ENCODE data around the gene SSR4. TPM values are rescaled to one million over a fixed set of nuclear protein-coding genes. Genes with fewer than 3 reads are reported as not detected.
A peak's percentile ranks its signal among the peaks of the same experiment; 100 is the strongest.

Gene SSR4
- total RNA-seq, 1 experiment from 2014 or later: 179 TPM

DNA sequence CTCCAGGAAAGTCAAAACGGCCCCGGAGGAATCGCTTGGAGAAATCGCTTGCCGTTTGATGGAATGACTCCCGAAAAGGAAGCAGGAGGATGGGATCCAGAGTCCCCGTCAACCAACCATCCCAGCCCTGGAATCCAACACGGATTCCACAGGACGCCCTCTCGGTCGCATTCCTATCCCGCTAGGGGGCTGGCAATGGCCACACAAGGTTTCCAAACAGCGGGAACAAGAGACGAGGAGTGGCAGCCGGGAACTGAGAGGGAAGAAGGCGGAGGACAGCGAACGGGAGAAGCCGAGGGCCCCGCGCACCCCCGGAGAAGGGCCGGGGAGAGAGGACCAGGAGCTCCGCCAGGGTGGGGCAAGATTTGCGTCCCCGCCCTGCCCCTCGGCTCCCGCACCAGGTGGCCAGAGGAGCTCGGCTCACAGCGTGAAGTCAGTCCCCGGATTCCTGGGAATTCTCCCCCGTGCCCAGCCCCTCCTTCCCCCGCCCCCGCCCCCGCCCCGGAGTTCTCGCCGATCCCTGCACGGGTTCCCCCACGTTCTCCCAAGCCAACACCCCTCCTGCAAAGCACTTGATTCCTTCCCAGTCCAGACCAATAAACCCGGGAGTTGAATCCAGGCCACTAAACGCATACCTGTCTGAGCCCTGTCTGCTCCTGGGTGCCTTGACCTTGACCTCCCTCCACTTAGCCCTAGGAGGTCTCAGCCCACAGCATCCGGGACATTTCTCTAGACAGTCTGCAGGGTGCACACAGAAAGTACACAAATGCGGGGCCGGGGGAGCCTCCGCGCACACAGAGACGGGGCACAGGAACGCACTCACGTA, 34.5 kb downstream of the SSR4 start:
- no CpG with 5 or more reads among the region's 50 CpGs for WGBS (ENCODE audit: extremely low coverage, insufficient read length, low lambda C conversion rate)

More for the DNA sequence above, 34.5 kb downstream of the SSR4 start:
- no peaks in the 10 kb centered on the region for H3K79me1 ChIP-seq (ENCODE audit: insufficient read depth, low read depth, low read length, poor library complexity, severe bottlenecking)
- H3K27me3 ChIP-seq (ENCODE audit: insufficient read depth, low read length): no peaks in the 10 kb centered on the region
- H3K23ac ChIP-seq (ENCODE audit: insufficient read length, low read depth, low read length): no peak overlapping the region
- no peak overlapping the region for H4K91ac ChIP-seq (ENCODE audit: insufficient read length, low read depth, low read length)
- no peak overlapping the region for H2BK20ac ChIP-seq (ENCODE audit: low read depth, low read length, poor library complexity, severe bottlenecking)
- no peak overlapping the region for H3K14ac ChIP-seq (ENCODE audit: insufficient read depth, low read length)
- H3K27me3 Mint-ChIP-seq (ENCODE audit: low read depth): peaks cover 6% of the 10 kb centered on the region
- no peak overlapping the region for H2BK5ac ChIP-seq (ENCODE audit: insufficient read length, low read length)
- peaks cover 4% of the 10 kb centered on the region for H3K9me3 ChIP-seq (ENCODE audit: control insufficient read depth, low read depth, low read length)
- no peak overlapping the region for H3K56ac ChIP-seq (ENCODE audit: insufficient read length, low read depth, low read length)
- no peak overlapping the region for H2BK15ac ChIP-seq (ENCODE audit: low read depth, low read length)
- H4K8ac ChIP-seq (replicated peaks; ENCODE audit: insufficient read length, low read depth, low read length): no peak overlapping the region
- peak; percentile 61 for DNase-seq
- H3K9me3 Mint-ChIP-seq: peaks cover 56 to 70% of the 10 kb centered on the region in 2 experiments
- peaks cover 34% of the 10 kb centered on the region; the same call in 1 of the 2 replicates for H3K79me2 ChIP-seq (ENCODE audit: insufficient read depth, low read length)
- H2AK5ac ChIP-seq (ENCODE audit: insufficient read length, low read length): no peak overlapping the region
- H4K20me1 ChIP-seq (ENCODE audit: control insufficient read depth, insufficient read depth, insufficient read length): no peaks in the 10 kb centered on the region
- peaks cover 11 to 28% (median 13%) of the 10 kb centered on the region in 3 experiments for H3K36me3 Mint-ChIP-seq (ENCODE audit: insufficient read depth in 1 of 3, low read depth in 3 of 3)
- no peak overlapping the region for H3T11ph ChIP-seq (ENCODE audit: low read length)
- H3K18ac ChIP-seq (ENCODE audit: insufficient read length, low read depth, low read length): peak overlapping the region; percentile 35
- peaks cover 23 to 40% of the 10 kb centered on the region in 2 experiments for H3K4me1 Mint-ChIP-seq
- no peak overlapping the region for H4K5ac ChIP-seq (ENCODE audit: insufficient read length, low read depth, low read length)
- no peak overlapping the region for H2AFZ ChIP-seq (ENCODE audit: low read length)
- no peak overlapping the region for H3K4ac ChIP-seq (ENCODE audit: low read depth, low read length)
- no peak overlapping the region for H2BK120ac ChIP-seq (ENCODE audit: low read depth, low read length, poor library complexity, severe bottlenecking)
- peak overlapping the region in 2 of 3 experiments; percentile 76 to 82; a peak in 4 of 7 replicates for H3K27ac Mint-ChIP-seq
- H3K27ac ChIP-seq (ENCODE audit: insufficient read length, low read depth, low read length): no peak overlapping the region
- no peak overlapping the region for H2BK12ac ChIP-seq (ENCODE audit: insufficient read length, low read depth, low read length)
- H3K9ac ChIP-seq (ENCODE audit: extremely low read depth, insufficient read length, low read length): peak overlapping the region; percentile 14
- peaks cover 3% of the 10 kb centered on the region; the same call in 1 of the 2 replicates for H3K4me1 ChIP-seq (ENCODE audit: insufficient read depth, low read length)
- peak overlapping the region; percentile 80 to 89 for H3K4me3 Mint-ChIP-seq
- TF ChIP-seq, protein P1, sequence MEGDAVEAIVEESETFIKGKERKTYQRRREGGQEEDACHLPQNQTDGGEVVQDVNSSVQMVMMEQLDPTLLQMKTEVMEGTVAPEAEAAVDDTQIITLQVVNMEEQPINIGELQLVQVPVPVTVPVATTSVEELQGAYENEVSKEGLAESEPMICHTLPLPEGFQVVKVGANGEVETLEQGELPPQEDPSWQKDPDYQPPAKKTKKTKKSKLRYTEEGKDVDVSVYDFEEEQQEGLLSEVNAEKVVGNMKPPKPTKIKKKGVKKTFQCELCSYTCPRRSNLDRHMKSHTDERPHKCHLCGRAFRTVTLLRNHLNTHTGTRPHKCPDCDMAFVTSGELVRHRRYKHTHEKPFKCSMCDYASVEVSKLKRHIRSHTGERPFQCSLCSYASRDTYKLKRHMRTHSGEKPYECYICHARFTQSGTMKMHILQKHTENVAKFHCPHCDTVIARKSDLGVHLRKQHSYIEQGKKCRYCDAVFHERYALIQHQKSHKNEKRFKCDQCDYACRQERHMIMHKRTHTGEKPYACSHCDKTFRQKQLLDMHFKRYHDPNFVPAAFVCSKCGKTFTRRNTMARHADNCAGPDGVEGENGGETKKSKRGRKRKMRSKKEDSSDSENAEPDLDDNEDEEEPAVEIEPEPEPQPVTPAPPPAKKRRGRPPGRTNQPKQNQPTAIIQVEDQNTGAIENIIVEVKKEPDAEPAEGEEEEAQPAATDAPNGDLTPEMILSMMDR (conservative IDR thresholded peaks at IDR 0.05): no peak
- H3K23me2 ChIP-seq (ENCODE audit: insufficient read length, low read depth, low read length, poor library complexity, severe bottlenecking): peaks cover 5% of the 10 kb centered on the region
- peak overlapping the region; percentile 64 for H3K4me2 ChIP-seq (ENCODE audit: insufficient read depth, insufficient read length, low read length)

Measured in H9 (cell line).